Keratinocyte (primary cell): Measurements from ENCODE around the gene TCERG1L.

ENCODE experiments used
- EZH2 ChIP-seq: IDR thresholded peaks from one replicate; pipeline ENCODE4 v1.6.1; 2012; ENCODE audit warnings: inconsistent platforms, mild to moderate bottlenecking, low read length, moderate library complexity
- TF ChIP-seq, protein P1 (sequence below), 3 experiments: IDR thresholded peaks in 1 of 3; conservative IDR thresholded peaks in 1 of 3; optimal IDR thresholded peaks in 1 of 3; 2 replicates in 2 of 3; 3 replicates in 1 of 3; pipeline versions ENCODE3 to v1.5.1; 2011; ENCODE audit warnings: low read length in 3 of 3, mild to moderate bottlenecking in 3 of 3, moderate library complexity in 2 of 3, control low read depth in 1 of 3, inconsistent platforms in 1 of 3; ENCODE audit not compliant: insufficient read depth in 2 of 3; ENCODE audit errors: extremely low read depth in 1 of 3

DNA sequence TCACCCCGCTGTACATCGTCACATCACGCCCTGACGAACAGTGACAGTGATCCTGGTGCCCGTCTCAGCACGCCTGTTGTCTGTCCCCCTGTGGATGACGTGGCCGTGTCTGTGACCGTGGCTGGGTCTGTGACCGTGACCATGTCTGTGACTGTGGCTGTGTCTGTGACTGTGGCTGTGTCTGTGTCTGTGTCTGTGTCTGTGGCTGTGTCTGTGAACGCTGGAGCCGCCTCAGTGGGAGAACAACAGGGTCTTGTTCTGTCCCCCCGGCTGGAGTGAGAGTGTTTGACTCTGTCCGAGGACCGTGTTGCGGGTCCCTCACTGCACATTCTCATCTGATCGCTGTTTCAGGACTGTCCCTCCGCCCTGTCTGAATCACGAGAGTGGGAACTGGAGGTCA is 202.2 kb downstream of the TCERG1L start:
- TF ChIP-seq, protein P1, sequence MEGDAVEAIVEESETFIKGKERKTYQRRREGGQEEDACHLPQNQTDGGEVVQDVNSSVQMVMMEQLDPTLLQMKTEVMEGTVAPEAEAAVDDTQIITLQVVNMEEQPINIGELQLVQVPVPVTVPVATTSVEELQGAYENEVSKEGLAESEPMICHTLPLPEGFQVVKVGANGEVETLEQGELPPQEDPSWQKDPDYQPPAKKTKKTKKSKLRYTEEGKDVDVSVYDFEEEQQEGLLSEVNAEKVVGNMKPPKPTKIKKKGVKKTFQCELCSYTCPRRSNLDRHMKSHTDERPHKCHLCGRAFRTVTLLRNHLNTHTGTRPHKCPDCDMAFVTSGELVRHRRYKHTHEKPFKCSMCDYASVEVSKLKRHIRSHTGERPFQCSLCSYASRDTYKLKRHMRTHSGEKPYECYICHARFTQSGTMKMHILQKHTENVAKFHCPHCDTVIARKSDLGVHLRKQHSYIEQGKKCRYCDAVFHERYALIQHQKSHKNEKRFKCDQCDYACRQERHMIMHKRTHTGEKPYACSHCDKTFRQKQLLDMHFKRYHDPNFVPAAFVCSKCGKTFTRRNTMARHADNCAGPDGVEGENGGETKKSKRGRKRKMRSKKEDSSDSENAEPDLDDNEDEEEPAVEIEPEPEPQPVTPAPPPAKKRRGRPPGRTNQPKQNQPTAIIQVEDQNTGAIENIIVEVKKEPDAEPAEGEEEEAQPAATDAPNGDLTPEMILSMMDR (optimal IDR thresholded peaks at IDR 0.05 in 1 of 3, IDR thresholded peaks at IDR 0.05 in 1 of 3, conservative IDR thresholded peaks at IDR 0.05 in 1 of 3; ENCODE audit: extremely low read depth in 1 of 3, insufficient read depth in 2 of 3, low read length in 3 of 3): no peak
- TF ChIP-seq EZH2: no peak
